ENCODE data around the gene FAM20A. TPM values are rescaled to one million over a fixed set of nuclear protein-coding genes. Genes with fewer than 3 reads are reported as not detected.

Gene FAM20A
- total RNA-seq, 4 donors from 2014 or later: 13.1 to 55.8 (median 15.1) TPM

DNA sequence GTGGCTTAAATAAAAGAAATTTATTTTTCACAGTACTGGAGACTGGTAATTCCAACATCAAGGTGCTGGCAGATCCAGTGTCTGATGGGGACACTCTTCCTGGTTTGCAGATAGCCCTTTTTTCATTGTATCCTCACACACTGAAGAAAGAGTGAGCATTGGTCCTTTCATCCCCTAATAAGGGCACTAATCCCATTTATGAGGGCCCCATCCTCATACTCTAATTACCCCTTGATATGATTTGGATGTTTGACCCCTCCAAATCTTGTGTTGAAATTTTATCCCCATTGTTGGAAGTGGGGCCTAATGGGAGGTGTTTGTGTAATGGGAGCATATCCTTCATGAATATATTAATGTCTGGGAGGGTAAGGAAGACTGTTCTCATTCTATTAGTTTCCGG lies 9.4 kb upstream of the FAM20A start:
- ATAC-seq (ENCODE audit: low FRiP score): no peak
- TF ChIP-seq, protein P1, sequence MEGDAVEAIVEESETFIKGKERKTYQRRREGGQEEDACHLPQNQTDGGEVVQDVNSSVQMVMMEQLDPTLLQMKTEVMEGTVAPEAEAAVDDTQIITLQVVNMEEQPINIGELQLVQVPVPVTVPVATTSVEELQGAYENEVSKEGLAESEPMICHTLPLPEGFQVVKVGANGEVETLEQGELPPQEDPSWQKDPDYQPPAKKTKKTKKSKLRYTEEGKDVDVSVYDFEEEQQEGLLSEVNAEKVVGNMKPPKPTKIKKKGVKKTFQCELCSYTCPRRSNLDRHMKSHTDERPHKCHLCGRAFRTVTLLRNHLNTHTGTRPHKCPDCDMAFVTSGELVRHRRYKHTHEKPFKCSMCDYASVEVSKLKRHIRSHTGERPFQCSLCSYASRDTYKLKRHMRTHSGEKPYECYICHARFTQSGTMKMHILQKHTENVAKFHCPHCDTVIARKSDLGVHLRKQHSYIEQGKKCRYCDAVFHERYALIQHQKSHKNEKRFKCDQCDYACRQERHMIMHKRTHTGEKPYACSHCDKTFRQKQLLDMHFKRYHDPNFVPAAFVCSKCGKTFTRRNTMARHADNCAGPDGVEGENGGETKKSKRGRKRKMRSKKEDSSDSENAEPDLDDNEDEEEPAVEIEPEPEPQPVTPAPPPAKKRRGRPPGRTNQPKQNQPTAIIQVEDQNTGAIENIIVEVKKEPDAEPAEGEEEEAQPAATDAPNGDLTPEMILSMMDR (IDR thresholded peaks at IDR 0.05): no peak
- DNase-seq (ENCODE audit: low spot score): no peak

DNA sequence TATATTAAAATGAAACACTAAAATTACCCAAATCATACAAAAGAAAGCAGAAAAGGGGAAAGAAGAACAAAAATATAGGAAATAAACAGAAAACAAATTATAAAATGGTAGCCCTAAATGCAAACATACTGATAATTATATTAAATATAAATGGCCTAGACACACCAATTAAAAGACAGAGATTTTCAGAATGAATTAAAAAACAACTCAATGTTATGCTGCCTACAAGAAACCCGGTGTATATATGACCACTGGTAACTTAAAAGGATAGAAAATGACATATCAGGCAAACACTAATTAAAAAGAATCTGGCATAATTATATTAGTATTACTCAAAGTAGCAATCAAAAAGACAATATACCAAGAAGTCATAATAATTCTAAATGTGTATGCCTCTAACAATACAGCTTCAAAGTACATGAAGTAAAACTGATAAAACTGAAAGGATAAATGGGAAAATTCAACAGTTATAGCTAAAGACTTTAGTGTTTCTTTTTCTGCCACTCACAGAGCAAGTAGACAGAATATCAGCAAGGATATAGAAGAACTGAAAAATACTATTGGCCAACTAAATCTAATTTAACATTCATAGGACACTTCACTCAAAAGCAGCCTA lies 7.5 kb upstream of the FAM20A start:
- DNase-seq (ENCODE audit: low spot score) (no peak), ATAC-seq (ENCODE audit: low FRiP score) (no peak)
- TF ChIP-seq, protein P1 (IDR thresholded peaks at IDR 0.05): no peak

GRCh38 chr17:68606451-68607307 lies 5.5 kb upstream of the FAM20A start:
- TF ChIP-seq, protein P1 (IDR thresholded peaks at IDR 0.05): no peak
- ATAC-seq (ENCODE audit: low FRiP score) (no peak), DNase-seq (ENCODE audit: low spot score) (no peak)

DNA sequence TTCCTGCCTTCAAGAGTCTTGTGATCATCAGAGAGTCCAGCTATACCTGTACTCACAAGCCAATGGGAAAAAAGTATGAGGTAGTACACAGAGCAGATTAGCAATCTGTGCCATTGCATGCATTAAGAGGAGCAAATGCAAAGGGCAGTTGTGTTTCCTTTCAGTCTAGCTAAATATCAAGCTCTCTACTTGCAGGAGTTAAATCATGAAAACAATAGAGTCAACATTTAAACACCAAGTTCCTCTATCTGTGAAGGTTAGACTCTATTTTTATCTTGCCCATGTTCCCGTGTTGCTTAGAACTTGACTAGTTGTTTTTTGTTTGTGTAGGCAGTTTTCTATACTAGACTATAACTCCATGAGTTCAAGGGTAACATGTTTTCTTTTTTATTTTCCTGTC lies 4.7 kb upstream of the FAM20A start:
- TF ChIP-seq, protein P1 (IDR thresholded peaks at IDR 0.05): no peak
- ATAC-seq (ENCODE audit: low FRiP score) (no peak), DNase-seq (ENCODE audit: low spot score) (no peak)

GRCh38 chr17:68603656-68604055 lies 2.5 kb upstream of the FAM20A start:
- DNase-seq (ENCODE audit: low spot score) (no peak), ATAC-seq (ENCODE audit: low FRiP score) (no peak)
- TF ChIP-seq, protein P1 (IDR thresholded peaks at IDR 0.05): no peak

DNA sequence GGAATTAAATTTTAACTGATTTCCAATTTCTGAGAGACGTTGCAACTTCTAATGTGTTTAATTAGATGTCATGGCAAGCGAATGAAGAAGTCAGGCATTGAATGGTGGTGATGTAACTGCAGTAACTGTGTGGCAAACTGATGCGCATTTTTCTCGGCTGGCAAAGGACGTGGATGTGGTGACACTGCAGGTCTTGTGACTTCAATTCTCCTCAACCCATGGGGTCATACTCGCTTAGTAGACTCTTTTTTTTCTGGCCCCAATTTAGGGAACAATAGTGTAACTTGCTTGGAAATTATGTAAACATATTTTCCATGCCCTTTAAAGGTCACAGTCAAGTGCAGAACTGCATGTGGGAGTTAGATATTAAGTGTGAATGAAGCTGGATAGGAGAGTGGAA lies 1.9 kb upstream of the FAM20A start:
- ATAC-seq (ENCODE audit: low FRiP score): no peak
- DNase-seq (ENCODE audit: low spot score): no peak
- TF ChIP-seq, protein P1 (IDR thresholded peaks at IDR 0.05): no peak

DNA sequence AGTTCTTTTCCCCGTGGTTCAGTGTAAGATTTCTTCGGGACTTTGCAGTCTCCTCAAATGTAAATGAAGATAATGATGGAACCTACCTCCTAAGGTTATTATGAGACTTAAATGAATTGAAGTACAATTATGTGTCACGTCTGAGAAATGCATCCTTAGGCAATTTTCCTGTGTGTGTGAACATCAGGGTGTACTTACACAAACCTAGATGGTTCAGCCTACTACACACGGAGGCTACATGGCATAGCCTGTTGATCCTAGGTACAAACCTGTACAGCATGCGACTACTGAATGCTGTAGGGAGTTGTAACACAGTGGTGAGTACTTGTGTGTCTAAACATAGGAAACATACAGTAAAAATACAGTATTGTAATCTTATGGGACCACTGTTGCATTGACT lies 1.1 kb upstream of the FAM20A start:
- DNase-seq (ENCODE audit: low spot score): no peak
- ATAC-seq (ENCODE audit: low FRiP score): no peak
- TF ChIP-seq, protein P1 (IDR thresholded peaks at IDR 0.05): no peak
